ENCODE data around the gene TMEM81. TPM values are rescaled to one million over a fixed set of nuclear protein-coding genes. Genes with fewer than 3 reads are reported as not detected.

Gene TMEM81
- total and polyA plus RNA-seq, 4 donors = 0.78 to 2.8 (median 0.89) TPM

DNA sequence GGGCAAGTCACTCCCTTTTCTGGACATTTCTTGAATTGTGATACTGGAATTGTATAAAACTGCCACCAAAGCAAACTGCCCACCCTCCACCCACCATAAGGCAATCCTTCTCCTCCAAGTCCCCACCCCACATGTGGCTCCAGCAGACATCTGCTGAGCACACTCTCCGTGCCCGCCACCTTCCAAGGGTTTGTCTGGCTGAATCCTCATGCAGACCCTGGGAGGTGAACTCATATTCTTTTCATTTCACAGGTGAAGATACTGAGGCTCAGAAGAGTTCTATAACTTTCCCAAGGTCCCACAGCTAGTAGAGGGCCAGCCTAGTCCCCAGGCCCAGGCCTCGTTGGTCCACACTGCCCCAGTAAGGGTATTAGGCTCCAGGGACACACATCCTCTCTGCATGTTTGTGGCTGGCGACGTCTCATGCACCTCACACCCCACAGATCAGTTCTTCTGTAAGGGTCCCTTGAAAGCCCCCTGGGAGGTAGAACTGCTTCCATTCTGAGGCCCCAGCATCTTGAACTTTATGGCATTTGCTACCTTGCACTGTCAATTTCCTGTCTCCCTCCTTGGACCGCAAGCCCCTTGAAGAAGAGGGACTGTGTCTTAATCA is 27.2 kb downstream of the TMEM81 start:
- Histone ChIP-seq H3K36me3 (ENCODE audit: control insufficient read depth in 4 of 4, insufficient read depth in 3 of 4, low read depth in 1 of 4, low read length in 3 of 4) (no peaks in the 10 kb centered on the region), H3K9ac (ENCODE audit: low read depth in 1 of 2, low read length in 2 of 2) (no peak overlapping the region), H3K27ac (ENCODE audit: low read depth in 1 of 2, low read length in 2 of 2) (no peak overlapping the region), H3K9me3 (ENCODE audit: control insufficient read depth in 4 of 4, low read length in 3 of 4) (no peaks in the 10 kb centered on the region), H3K4me1 (ENCODE audit: control insufficient read depth in 4 of 4, insufficient read depth in 4 of 4, low read length in 3 of 4) (no peaks in the 10 kb centered on the region), H3K4me3 (ENCODE audit: low read depth in 1 of 3, low read length in 3 of 3) (no peak overlapping the region), H3K27me3 (ENCODE audit: control insufficient read depth in 4 of 4, insufficient read depth in 4 of 4, low read length in 3 of 4) (no peaks in the 10 kb centered on the region)
- TF ChIP-seq JUND (IDR thresholded peaks at IDR 0.05) = no peak
- TF ChIP-seq HNF4A (conservative IDR thresholded peaks at IDR 0.05) = no peak
- no peak for TF ChIP-seq FOXA2 (IDR thresholded peaks at IDR 0.05)
- TF ChIP-seq, protein P1, sequence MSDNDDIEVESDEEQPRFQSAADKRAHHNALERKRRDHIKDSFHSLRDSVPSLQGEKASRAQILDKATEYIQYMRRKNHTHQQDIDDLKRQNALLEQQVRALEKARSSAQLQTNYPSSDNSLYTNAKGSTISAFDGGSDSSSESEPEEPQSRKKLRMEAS (IDR thresholded peaks at IDR 0.05) = no peak
- no peak for TF ChIP-seq NR2F2 (IDR thresholded peaks at IDR 0.05)
- no peak for TF ChIP-seq FOXA1 (IDR thresholded peaks at IDR 0.05)
- no peak for TF ChIP-seq GABPA (IDR thresholded peaks at IDR 0.05 in 1 of 2, conservative IDR thresholded peaks at IDR 0.05 in 1 of 2)
- TF ChIP-seq YY1 (IDR thresholded peaks at IDR 0.05) = no peak
- TF ChIP-seq, protein P2, sequence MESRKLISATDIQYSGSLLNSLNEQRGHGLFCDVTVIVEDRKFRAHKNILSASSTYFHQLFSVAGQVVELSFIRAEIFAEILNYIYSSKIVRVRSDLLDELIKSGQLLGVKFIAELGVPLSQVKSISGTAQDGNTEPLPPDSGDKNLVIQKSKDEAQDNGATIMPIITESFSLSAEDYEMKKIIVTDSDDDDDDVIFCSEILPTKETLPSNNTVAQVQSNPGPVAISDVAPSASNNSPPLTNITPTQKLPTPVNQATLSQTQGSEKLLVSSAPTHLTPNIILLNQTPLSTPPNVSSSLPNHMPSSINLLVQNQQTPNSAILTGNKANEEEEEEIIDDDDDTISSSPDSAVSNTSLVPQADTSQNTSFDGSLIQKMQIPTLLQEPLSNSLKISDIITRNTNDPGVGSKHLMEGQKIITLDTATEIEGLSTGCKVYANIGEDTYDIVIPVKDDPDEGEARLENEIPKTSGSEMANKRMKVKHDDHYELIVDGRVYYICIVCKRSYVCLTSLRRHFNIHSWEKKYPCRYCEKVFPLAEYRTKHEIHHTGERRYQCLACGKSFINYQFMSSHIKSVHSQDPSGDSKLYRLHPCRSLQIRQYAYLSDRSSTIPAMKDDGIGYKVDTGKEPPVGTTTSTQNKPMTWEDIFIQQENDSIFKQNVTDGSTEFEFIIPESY (IDR thresholded peaks at IDR 0.05) = no peak
- TF ChIP-seq SP1 (IDR thresholded peaks at IDR 0.05) = no peak
- TF ChIP-seq RAD21 (IDR thresholded peaks at IDR 0.05) = no peak
- no peak for TF ChIP-seq HNF4G (IDR thresholded peaks at IDR 0.05)
- no peak for DNase-seq (ENCODE audit: low spot score)
- WGBS = 97% methylated on average over 6 of the region's 6 CpGs

DNA sequence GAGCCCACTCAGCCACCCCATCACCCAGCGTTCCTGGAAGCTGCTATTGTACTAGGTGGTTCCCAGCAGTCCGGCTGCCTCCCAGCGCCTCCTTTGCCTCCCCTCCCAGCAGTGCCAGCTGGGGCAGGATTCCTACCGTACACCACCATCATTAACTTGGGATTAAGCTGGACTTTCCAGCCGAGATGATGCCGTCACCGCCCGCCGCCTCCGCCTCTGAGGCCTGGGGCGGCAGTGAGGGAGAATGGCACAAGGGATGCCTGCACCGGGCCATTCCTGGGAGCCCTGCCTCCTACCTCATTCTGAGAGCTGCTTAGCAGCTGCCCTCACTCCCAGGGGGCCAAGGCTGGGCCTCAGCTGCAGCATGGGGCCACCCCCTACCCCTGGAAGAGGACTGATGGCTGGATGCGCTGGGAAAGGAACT is 28.1 kb downstream of the TMEM81 start:
- no peak for DNase-seq (ENCODE audit: low spot score)
- Histone ChIP-seq H3K9me3 (ENCODE audit: control insufficient read depth in 4 of 4, low read length in 3 of 4) (no peaks in the 10 kb centered on the region), H3K36me3 (ENCODE audit: control insufficient read depth in 4 of 4, insufficient read depth in 3 of 4, low read depth in 1 of 4, low read length in 3 of 4) (no peaks in the 10 kb centered on the region), H3K4me3 (ENCODE audit: low read depth in 1 of 3, low read length in 3 of 3) (no peak overlapping the region), H3K27ac (ENCODE audit: low read depth in 1 of 2, low read length in 2 of 2) (no peak overlapping the region), H3K4me1 (ENCODE audit: control insufficient read depth in 4 of 4, insufficient read depth in 4 of 4, low read length in 3 of 4) (no peaks in the 10 kb centered on the region), H3K9ac (ENCODE audit: low read depth in 1 of 2, low read length in 2 of 2) (no peak overlapping the region), H3K27me3 (ENCODE audit: control insufficient read depth in 4 of 4, insufficient read depth in 4 of 4, low read length in 3 of 4) (no peaks in the 10 kb centered on the region)
- 93% methylated on average over 13 of the region's 13 CpGs for WGBS
- TF ChIP-seq RAD21 (IDR thresholded peaks at IDR 0.05) = no peak
- TF ChIP-seq, protein P3, sequence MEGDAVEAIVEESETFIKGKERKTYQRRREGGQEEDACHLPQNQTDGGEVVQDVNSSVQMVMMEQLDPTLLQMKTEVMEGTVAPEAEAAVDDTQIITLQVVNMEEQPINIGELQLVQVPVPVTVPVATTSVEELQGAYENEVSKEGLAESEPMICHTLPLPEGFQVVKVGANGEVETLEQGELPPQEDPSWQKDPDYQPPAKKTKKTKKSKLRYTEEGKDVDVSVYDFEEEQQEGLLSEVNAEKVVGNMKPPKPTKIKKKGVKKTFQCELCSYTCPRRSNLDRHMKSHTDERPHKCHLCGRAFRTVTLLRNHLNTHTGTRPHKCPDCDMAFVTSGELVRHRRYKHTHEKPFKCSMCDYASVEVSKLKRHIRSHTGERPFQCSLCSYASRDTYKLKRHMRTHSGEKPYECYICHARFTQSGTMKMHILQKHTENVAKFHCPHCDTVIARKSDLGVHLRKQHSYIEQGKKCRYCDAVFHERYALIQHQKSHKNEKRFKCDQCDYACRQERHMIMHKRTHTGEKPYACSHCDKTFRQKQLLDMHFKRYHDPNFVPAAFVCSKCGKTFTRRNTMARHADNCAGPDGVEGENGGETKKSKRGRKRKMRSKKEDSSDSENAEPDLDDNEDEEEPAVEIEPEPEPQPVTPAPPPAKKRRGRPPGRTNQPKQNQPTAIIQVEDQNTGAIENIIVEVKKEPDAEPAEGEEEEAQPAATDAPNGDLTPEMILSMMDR (IDR thresholded peaks at IDR 0.05; ENCODE audit: low read depth, low read length, missing input control) = no peak
- TF ChIP-seq RXRA (IDR thresholded peaks at IDR 0.05) = no peak
- no peak for TF ChIP-seq HNF4G (IDR thresholded peaks at IDR 0.05)
- TF ChIP-seq NR2F2 (IDR thresholded peaks at IDR 0.05) = no peak
- TF ChIP-seq GABPA (IDR thresholded peaks at IDR 0.05 in 1 of 2, conservative IDR thresholded peaks at IDR 0.05 in 1 of 2) = no peak
- no peak for TF ChIP-seq FOXA2 (IDR thresholded peaks at IDR 0.05)
- TF ChIP-seq FOXA1 (IDR thresholded peaks at IDR 0.05) = no peak
- TF ChIP-seq, protein P4, sequence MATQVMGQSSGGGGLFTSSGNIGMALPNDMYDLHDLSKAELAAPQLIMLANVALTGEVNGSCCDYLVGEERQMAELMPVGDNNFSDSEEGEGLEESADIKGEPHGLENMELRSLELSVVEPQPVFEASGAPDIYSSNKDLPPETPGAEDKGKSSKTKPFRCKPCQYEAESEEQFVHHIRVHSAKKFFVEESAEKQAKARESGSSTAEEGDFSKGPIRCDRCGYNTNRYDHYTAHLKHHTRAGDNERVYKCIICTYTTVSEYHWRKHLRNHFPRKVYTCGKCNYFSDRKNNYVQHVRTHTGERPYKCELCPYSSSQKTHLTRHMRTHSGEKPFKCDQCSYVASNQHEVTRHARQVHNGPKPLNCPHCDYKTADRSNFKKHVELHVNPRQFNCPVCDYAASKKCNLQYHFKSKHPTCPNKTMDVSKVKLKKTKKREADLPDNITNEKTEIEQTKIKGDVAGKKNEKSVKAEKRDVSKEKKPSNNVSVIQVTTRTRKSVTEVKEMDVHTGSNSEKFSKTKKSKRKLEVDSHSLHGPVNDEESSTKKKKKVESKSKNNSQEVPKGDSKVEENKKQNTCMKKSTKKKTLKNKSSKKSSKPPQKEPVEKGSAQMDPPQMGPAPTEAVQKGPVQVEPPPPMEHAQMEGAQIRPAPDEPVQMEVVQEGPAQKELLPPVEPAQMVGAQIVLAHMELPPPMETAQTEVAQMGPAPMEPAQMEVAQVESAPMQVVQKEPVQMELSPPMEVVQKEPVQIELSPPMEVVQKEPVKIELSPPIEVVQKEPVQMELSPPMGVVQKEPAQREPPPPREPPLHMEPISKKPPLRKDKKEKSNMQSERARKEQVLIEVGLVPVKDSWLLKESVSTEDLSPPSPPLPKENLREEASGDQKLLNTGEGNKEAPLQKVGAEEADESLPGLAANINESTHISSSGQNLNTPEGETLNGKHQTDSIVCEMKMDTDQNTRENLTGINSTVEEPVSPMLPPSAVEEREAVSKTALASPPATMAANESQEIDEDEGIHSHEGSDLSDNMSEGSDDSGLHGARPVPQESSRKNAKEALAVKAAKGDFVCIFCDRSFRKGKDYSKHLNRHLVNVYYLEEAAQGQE (IDR thresholded peaks at IDR 0.05) = no peak
- TF ChIP-seq EGR1 (IDR thresholded peaks at IDR 0.05; ENCODE audit: low read depth in 2 of 2) = no peak
- TF ChIP-seq, protein P5, sequence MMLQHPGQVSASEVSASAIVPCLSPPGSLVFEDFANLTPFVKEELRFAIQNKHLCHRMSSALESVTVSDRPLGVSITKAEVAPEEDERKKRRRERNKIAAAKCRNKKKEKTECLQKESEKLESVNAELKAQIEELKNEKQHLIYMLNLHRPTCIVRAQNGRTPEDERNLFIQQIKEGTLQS (IDR thresholded peaks at IDR 0.05) = no peak
- TF ChIP-seq, protein P1 (IDR thresholded peaks at IDR 0.05) = no peak
- TF ChIP-seq TAF1 (conservative IDR thresholded peaks at IDR 0.05) = no peak
- no peak for TF ChIP-seq JUND (IDR thresholded peaks at IDR 0.05)
- TF ChIP-seq, protein P2 (IDR thresholded peaks at IDR 0.05) = no peak
- no peak for TF ChIP-seq HNF4A (conservative IDR thresholded peaks at IDR 0.05)
- TF ChIP-seq YY1 (IDR thresholded peaks at IDR 0.05) = no peak
- TF ChIP-seq SP1 (IDR thresholded peaks at IDR 0.05) = no peak
